GM12892 (cell line): Measurements from ENCODE around the gene ASXL3.

Experiments
- POLR2A ChIP-seq: IDR thresholded peaks from 2 replicates; pipeline ENCODE4 v1.6.1; 2011; ENCODE audit warnings: low read depth, low read length, control low read depth
- TAF1 ChIP-seq: IDR thresholded peaks from 2 replicates; pipeline ENCODE4 v1.6.1; 2011; ENCODE audit warnings: low read depth, mild to moderate bottlenecking, control low read depth, low read length, borderline replicate concordance

GRCh38 chr18:33603454-33603853 is 25.4 kb downstream of the ASXL3 start:
- no peak for TF ChIP-seq POLR2A
- no peak for TF ChIP-seq TAF1
